ENCODE results near the gene ZNF837.

GRCh38 chr19:58388175-58388526 is 7.3 kb upstream of the ZNF837 start:
- TF ChIP-seq, protein P1, sequence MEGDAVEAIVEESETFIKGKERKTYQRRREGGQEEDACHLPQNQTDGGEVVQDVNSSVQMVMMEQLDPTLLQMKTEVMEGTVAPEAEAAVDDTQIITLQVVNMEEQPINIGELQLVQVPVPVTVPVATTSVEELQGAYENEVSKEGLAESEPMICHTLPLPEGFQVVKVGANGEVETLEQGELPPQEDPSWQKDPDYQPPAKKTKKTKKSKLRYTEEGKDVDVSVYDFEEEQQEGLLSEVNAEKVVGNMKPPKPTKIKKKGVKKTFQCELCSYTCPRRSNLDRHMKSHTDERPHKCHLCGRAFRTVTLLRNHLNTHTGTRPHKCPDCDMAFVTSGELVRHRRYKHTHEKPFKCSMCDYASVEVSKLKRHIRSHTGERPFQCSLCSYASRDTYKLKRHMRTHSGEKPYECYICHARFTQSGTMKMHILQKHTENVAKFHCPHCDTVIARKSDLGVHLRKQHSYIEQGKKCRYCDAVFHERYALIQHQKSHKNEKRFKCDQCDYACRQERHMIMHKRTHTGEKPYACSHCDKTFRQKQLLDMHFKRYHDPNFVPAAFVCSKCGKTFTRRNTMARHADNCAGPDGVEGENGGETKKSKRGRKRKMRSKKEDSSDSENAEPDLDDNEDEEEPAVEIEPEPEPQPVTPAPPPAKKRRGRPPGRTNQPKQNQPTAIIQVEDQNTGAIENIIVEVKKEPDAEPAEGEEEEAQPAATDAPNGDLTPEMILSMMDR (IDR thresholded peaks at IDR 0.05) = no peak
- TF ChIP-seq EP300 (IDR thresholded peaks at IDR 0.05) (no peak), POLR2A (IDR thresholded peaks at IDR 0.05) (no peak)

Measured in upper lobe of left lung (tissue), 4 donors.